Measurements from ENCODE around the gene ZNRF2. TPM values are rescaled to one million over a fixed set of nuclear protein-coding genes. Genes with fewer than 3 reads are reported as not detected.

Gene ZNRF2
- total and polyA plus RNA-seq, 10 of the 15 experiments (the other 5 are each of a cell fraction or from before 2014, with no cell fraction given), result 1.2 to 20.4 (median 9.5) TPM

- TF ChIP-seq NKRF (conservative IDR thresholded peaks at IDR 0.05), result no peak
- no peak for TF ChIP-seq EGR1 (IDR thresholded peaks at IDR 0.05; ENCODE audit: borderline replicate concordance in 1 of 2, low read depth in 2 of 2, low read length in 2 of 2)
- no peak for TF ChIP-seq ZNF274 (IDR thresholded peaks at IDR 0.05; ENCODE audit: insufficient read depth, insufficient read length)
- no peak for TF ChIP-seq USF1 (IDR thresholded peaks at IDR 0.05; ENCODE audit: borderline replicate concordance, extremely low read length, insufficient read depth, low read depth, low read length)
- no peak for TF ChIP-seq SUZ12 (IDR thresholded peaks at IDR 0.05; ENCODE audit: unreplicated experiment)
- no peak; the same call in 1 of the 2 replicates for TF ChIP-seq JUNB (IDR thresholded peaks at IDR 0.05)
- TF ChIP-seq MTA3 (IDR thresholded peaks at IDR 0.05; ENCODE audit: borderline replicate concordance, low read length), result no peak
- TF ChIP-seq CHD4 (IDR thresholded peaks at IDR 0.05), result no peak
- peak; percentile 48; the same call in 1 of the 2 replicates for TF ChIP-seq MEF2A (IDR thresholded peaks at IDR 0.05; ENCODE audit: insufficient read depth, low read depth, low read length)
- TF ChIP-seq RB1 (IDR thresholded peaks at IDR 0.05; ENCODE audit: borderline replicate concordance), result no peak
- TF ChIP-seq MLLT1 (IDR thresholded peaks at IDR 0.05), result peak; percentile 94
- TF ChIP-seq MEF2B (IDR thresholded peaks at IDR 0.05; ENCODE audit: partially characterized antibody, poor library complexity, severe bottlenecking), result peak; percentile 50
- no peak for TF ChIP-seq MYC (IDR thresholded peaks at IDR 0.05; ENCODE audit: insufficient read depth, insufficient read length, insufficient replicate concordance, low read length, severe bottlenecking)
- no peak for TF ChIP-seq POLR2AphosphoS5 (IDR thresholded peaks at IDR 0.05; ENCODE audit: low read length)
- no peak for TF ChIP-seq CHD2 (IDR thresholded peaks at IDR 0.05; ENCODE audit: borderline replicate concordance, low read depth, low read length)
- no peak for TF ChIP-seq POLR2A (IDR thresholded peaks at IDR 0.05; ENCODE audit: low read depth, low read length)
- no peak for TF ChIP-seq TCF3 (IDR thresholded peaks at IDR 0.05; ENCODE audit: borderline replicate concordance, insufficient read depth, low read depth, low read length)
- TF ChIP-seq IKZF2 (IDR thresholded peaks at IDR 0.05), result peak in 1 of 2 experiments; percentile 49; a peak in 2 of 4 replicates
- no peak for TF ChIP-seq ZNF207 (IDR thresholded peaks at IDR 0.05; ENCODE audit: borderline replicate concordance)
- no peak for TF ChIP-seq MYB (IDR thresholded peaks at IDR 0.05; ENCODE audit: borderline replicate concordance, low read depth, low read length)
- TF ChIP-seq NBN (IDR thresholded peaks at IDR 0.05), result peak; percentile 52; the same call in 1 of the 2 replicates
- no peak for TF ChIP-seq E2F8 (IDR thresholded peaks at IDR 0.05; ENCODE audit: low read depth, partially characterized antibody)
- no peak for TF ChIP-seq STAT1 (conservative IDR thresholded peaks at IDR 0.05)
Measured at GRCh38 chr7:30330134-30331111, 46.0 kb downstream of the ZNRF2 start (continued).

Measured in GM12878 (cell line).